ENCODE measurements around the gene ACO1.

GRCh38 chr9:32360983-32361673 lies 23.3 kb upstream of the ACO1 start:
- TF ChIP-seq, protein P1, sequence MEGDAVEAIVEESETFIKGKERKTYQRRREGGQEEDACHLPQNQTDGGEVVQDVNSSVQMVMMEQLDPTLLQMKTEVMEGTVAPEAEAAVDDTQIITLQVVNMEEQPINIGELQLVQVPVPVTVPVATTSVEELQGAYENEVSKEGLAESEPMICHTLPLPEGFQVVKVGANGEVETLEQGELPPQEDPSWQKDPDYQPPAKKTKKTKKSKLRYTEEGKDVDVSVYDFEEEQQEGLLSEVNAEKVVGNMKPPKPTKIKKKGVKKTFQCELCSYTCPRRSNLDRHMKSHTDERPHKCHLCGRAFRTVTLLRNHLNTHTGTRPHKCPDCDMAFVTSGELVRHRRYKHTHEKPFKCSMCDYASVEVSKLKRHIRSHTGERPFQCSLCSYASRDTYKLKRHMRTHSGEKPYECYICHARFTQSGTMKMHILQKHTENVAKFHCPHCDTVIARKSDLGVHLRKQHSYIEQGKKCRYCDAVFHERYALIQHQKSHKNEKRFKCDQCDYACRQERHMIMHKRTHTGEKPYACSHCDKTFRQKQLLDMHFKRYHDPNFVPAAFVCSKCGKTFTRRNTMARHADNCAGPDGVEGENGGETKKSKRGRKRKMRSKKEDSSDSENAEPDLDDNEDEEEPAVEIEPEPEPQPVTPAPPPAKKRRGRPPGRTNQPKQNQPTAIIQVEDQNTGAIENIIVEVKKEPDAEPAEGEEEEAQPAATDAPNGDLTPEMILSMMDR (IDR thresholded peaks at IDR 0.05) = no peak
- no peak for TF ChIP-seq POLR2A (IDR thresholded peaks at IDR 0.05)
